GM18526 (cell line): Measurements from ENCODE around the gene CBY1.

Experiments
- POLR2A ChIP-seq: IDR thresholded peaks from 3 replicates; pipeline ENCODE4 v1.6.1; 2011; ENCODE audit not compliant: insufficient read length; ENCODE audit errors: extremely low read depth

The CBY1 gene

DNA sequence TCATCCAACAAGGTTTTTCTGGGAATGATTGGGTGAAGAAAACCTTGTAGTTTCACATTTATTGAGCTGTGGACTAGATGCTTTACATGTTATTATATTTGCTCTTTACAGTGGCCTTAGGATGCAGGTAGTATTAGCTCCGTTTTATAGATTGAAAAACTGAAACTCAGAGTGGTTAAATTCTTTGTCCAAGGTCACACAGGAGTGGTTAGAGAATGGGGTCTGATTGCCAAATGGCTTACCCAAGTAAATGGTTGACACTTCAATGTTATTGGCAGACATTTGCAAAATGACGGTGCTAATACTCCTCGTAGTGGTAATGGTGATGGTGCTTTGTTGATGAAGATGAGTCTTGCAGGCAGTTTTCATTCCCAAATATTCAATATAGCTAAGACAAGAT, 51.5 kb downstream of the CBY1 start:
- no peak for TF ChIP-seq POLR2A

DNA sequence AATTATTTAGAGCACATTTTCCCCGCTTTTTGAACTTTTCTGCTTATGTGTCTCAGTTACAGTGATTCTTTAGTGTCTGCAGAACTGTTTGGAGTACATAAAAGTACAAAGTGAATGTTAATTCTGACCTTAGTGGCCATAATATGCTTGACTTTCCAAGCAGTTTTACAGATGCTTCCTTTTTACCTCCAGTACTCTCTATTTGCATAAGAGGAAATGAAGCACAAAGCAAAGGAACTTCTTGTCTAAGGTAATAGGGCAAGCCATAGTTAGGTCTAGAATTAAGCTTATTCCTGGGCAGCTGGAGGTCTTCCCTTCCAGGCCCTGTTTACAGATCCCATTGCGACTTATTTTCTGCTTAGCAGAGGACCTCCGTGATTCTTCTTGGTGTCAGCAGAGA, 52.9 kb downstream of the CBY1 start:
- no peak for TF ChIP-seq POLR2A

DNA sequence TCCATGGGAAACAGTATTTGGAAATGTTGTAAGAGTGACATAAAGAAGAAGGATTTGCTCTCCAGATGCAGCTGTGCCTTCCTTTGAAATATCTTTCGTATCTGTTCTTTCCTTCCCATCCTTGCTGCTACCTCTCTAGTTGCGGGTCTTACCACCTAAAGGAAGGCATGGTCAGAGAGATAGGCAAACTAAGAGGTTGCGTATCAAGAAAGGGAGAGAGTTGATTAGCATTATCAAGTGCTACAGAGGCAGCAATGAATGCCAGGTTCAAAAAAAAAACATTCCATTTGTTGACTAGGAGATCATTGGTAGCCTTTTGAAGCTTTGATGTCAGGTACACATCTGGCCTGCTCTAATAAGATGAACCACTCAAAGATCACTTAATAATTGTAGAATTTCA, 53.9 kb downstream of the CBY1 start:
- TF ChIP-seq POLR2A = no peak

GRCh38 chr22:38710866-38711265, 54.4 kb downstream of the CBY1 start:
- no peak for TF ChIP-seq POLR2A

GRCh38 chr22:38712486-38713207, 56.2 kb downstream of the CBY1 start:
- TF ChIP-seq POLR2A = no peak

- no peak for TF ChIP-seq POLR2A
These were observed 57.5 kb downstream of the CBY1 start for GRCh38 chr22:38713921-38714320.

DNA sequence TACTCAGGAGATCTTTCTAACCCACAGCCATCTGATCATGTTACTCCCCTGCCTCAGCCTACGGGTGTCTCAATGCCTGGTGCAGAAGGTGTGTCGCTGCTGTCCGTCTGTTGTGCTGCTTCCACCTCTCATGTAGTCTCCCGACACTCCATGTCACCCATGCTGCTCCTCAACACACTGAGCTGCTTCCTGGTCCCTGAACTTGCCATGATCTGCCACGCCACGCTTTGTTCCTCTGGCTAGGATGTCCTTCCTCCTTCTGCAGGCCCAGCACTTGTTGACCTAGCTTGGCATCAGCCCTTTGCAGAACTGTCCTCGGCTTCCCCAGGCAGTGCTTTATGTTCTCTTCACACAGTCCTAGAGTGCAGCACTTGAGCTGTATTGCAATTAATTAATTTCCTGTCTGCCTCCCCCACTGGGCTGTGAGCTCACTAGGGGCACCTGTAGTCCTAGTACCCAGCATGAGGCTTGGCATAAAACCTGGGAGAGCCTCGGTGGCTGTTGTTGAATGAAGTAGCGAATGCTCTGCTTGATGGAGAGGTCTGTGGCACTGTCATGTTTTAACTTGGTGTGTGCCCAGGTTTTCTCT, 58.8 kb downstream of the CBY1 start:
- no peak for TF ChIP-seq POLR2A

- no peak for TF ChIP-seq POLR2A
These were observed 59.4 kb downstream of the CBY1 start for GRCh38 chr22:38715852-38716251.

GRCh38 chr22:38716271-38716670, 59.8 kb downstream of the CBY1 start:
- TF ChIP-seq POLR2A = no peak

- TF ChIP-seq POLR2A = no peak
These were observed 60.4 kb downstream of the CBY1 start for GRCh38 chr22:38716826-38717225.

DNA sequence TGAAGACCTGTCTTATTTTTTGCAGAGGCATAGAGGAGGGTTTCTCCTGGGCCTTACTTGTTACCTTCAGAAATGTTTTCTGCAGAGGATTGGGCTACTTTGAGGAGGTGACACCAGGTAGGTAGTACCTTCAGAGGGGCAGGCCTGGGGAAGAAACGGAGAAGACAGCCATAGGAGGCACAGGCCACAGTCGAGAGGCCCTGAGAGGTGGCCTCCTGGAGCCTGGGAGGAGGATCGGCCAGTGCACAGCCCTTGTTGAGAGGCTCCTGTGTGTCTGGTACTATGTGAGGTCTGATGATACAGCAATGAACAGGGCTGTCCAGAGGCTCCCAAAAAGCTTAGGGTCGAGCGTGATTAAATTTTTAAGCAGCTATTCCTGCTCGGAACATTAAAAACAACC, 60.8 kb downstream of the CBY1 start:
- TF ChIP-seq POLR2A = no peak

DNA sequence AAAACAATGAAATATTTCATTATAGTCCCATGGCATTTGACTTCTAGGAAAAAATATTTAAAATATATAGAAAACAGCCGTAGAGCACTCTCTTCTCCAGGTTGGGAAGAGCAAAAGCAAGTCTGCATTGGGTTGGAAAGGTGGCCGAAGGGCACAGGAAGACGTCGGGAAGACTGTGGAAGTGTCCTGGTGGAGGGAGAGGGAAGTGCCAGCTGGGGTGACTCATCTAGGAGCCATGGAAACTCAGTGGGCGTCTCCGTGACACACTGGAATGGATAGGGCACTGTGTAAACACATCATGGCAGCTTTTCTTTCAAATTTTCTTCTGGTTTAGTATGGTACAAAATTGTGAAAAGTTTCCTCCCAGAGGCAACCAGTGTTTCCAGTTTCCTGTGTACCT, 62.0 kb downstream of the CBY1 start:
- TF ChIP-seq POLR2A = no peak

DNA sequence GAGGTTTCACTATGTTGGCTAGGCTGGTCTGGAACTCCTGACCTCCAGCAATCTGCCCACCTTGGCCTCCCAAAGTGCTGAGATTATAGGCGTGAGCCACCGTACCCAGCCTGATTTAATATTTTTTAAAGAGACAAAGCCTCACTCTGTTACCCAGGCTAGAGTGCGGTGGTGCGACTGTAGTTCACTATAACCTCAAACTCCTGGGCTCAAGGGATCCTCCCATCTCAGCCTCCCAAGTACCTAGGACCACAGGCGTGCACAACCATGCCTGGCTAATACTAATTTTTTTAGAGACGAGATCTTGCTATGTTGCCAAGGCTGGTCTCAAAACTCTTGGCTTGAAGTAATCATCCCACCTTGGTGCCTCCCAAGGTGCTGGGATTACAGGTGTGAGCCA, 62.8 kb downstream of the CBY1 start:
- TF ChIP-seq POLR2A = no peak

DNA sequence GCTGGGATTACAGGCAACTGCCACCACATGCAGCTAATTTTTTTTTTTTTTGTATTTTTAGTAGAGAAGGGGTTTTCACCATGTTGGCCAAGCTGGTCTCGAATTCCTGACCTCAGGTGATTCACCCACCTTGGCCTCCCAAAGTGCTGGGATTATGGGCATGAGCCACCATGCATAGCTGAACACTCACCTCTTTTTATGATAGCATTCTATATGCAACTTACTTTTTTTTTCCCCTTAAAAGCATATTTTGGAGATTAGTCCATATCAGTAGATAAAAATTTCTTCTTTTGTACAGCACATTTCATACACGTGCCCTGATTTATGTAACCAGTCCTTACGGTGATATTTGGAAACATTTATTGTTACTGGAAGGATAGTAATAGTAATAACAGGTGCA, 63.9 kb downstream of the CBY1 start:
- no peak for TF ChIP-seq POLR2A

DNA sequence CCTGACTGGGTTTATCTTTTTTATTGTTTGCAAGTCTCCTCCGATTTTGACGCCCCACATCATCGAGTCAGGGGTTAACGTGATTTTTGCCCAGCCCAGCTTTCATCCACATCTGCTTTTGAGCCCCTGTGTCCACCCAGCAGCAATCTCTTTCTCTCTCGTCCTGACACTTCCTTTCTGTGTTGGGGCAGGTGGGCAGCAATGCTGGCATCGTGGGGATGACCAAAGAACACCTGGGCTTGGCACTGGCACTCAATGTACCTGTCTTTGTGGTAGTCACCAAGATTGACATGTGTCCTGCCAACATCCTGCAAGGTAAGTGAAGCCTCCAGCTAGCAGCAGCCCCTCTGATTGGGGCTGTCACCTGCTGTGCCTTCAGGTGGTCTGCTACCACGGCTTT, 65.1 kb downstream of the CBY1 start:
- TF ChIP-seq POLR2A = no peak
